ENCODE results near the gene MED15. TPM values are rescaled to one million over a fixed set of nuclear protein-coding genes. Genes with fewer than 3 reads are reported as not detected.

The MED15 gene
- total and polyA plus RNA-seq, 2 of the 8 experiments (the other 6 are each of a cell fraction or from before 2014, with no cell fraction given), result 28.3 to 57.1 TPM

GRCh38 chr22:20565079-20565734 lies 57.8 kb downstream of the MED15 start (continued):
- TF ChIP-seq SP2 (IDR thresholded peaks at IDR 0.05; ENCODE audit: low read length) (no peak), RAD21 (IDR thresholded peaks at IDR 0.05 in 1 of 2, conservative IDR thresholded peaks at IDR 0.05 in 1 of 2; ENCODE audit: low read depth in 2 of 2, low read length in 2 of 2) (no peak), CHD2 (IDR thresholded peaks at IDR 0.05; ENCODE audit: low read length) (no peak), POU5F1 (IDR thresholded peaks at IDR 0.05; ENCODE audit: low read depth, low read length) (no peak), BCL11A (IDR thresholded peaks at IDR 0.05; ENCODE audit: low read depth in 2 of 2, low read length in 2 of 2) (no peak), CREB1 (IDR thresholded peaks at IDR 0.05) (no peak), SUZ12 (IDR thresholded peaks at IDR 0.05; ENCODE audit: low read length) (no peak), RXRA (IDR thresholded peaks at IDR 0.05; ENCODE audit: insufficient read depth, low read depth, low read length) (no peak), SIN3A (conservative IDR thresholded peaks at IDR 0.05 in 1 of 2, IDR thresholded peaks at IDR 0.05 in 1 of 2; ENCODE audit: low read depth in 1 of 2, low read length in 2 of 2) (no peak), GABPA (IDR thresholded peaks at IDR 0.05; ENCODE audit: borderline replicate concordance, insufficient read depth, low read length) (no peak), JUND (IDR thresholded peaks at IDR 0.05; ENCODE audit: low read length) (no peak)

Data from H1 (cell line).